Measurements from ENCODE around the gene ERBIN. TPM values are rescaled to one million over a fixed set of nuclear protein-coding genes. Genes with fewer than 3 reads are reported as not detected.

ERBIN gene
- polyA plus RNA-seq, 3 donors, result 25.2 to 43.3 (median 28.6) TPM

DNA sequence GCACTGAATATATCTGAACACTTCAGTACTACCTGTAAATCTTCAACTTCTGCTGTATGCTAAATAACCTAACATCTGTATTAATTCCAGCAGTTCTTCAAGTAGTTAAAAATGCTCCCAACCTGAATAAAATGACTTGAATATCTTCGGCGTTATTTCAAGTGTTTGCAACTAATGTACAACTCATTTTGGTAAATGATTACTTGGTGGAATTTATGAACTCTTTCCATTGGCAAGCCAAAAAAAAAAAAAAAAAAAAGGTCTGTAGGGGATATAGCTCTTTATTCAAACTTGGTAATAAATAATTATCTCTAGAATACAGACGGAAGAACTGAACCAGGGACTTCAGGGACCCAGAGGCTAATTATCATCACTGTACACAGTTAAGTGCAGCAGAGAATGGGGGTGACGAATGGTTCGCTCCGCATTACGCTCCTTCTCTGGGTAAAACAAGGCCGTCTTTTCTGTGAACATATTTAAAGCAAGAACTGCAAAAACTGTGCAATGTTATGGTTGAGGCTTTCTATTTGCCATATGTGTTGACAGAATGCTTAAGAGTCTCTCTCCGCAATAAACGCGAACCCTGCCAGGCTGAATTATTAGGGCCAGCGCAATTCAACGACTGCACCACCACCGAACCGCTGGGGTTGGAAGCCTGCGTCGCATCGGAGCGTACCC lies 1.9 kb upstream of the ERBIN start:
- H3K4me1 ChIP-seq (ENCODE audit: control insufficient read depth in 1 of 2, insufficient read depth in 2 of 2, low read length in 2 of 2), result peaks cover 18 to 34% of the 10 kb centered on the region in 2 donors
- TF ChIP-seq, protein P1, sequence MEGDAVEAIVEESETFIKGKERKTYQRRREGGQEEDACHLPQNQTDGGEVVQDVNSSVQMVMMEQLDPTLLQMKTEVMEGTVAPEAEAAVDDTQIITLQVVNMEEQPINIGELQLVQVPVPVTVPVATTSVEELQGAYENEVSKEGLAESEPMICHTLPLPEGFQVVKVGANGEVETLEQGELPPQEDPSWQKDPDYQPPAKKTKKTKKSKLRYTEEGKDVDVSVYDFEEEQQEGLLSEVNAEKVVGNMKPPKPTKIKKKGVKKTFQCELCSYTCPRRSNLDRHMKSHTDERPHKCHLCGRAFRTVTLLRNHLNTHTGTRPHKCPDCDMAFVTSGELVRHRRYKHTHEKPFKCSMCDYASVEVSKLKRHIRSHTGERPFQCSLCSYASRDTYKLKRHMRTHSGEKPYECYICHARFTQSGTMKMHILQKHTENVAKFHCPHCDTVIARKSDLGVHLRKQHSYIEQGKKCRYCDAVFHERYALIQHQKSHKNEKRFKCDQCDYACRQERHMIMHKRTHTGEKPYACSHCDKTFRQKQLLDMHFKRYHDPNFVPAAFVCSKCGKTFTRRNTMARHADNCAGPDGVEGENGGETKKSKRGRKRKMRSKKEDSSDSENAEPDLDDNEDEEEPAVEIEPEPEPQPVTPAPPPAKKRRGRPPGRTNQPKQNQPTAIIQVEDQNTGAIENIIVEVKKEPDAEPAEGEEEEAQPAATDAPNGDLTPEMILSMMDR (IDR thresholded peaks at IDR 0.05), result no peak

DNA sequence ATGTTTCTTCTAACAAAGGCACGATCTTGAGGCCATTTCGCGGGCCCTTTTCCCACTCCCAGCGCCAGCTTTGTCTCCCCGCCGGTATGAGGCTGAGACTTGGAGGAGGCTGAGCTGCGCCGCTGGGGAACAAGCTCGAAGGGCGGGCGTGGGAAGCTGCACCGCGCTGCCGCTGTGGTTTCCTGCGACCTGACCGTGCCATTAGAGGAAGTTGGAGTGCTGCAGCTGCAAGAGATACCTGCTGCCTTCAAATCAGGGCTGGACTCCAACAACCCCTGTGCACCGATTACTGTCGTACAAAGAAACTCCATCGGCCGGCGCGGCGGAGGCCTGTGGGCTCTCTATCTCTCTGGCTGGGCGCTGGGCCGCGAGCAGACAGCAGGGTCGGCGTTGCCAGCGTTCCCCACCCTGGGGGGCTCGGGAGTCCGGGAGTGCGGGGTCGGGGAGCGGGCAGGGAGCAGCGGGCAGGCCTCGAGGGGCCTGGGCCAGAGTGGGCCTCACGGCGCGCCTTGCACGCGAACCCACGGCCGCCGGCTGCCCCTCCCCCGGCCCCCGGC lies 1.3 kb upstream of the ERBIN start:
- Histone ChIP-seq H3K4me3 (replicated peaks in 1 of 3; ENCODE audit: low read depth in 2 of 3, low read length in 3 of 3) (peak overlapping the region; percentile 63 to 92 (median 71)), H3K36me3 (replicated peaks in 1 of 2; ENCODE audit: control insufficient read depth in 1 of 2, insufficient read depth in 2 of 2, low read length in 2 of 2) (peaks cover 0 to 4% of the 10 kb centered on the region in 2 donors), H3K27me3 (ENCODE audit: control insufficient read depth in 2 of 2, insufficient read depth in 2 of 2, low read length in 2 of 2) (peaks cover 3 to 8% of the 10 kb centered on the region in 2 donors), H3K27ac (ENCODE audit: low read depth in 1 of 2, low read length in 2 of 2) (peak overlapping the region; percentile 79 to 89), H3K9me3 (replicated peaks in 1 of 2; ENCODE audit: control insufficient read depth in 1 of 2, insufficient read depth in 1 of 2, low read length in 2 of 2) (no peaks in the 10 kb centered on the region), H2AFZ (ENCODE audit: insufficient read depth, low read depth, low read length, poor library complexity, severe bottlenecking) (peak overlapping the region; percentile 85), H3K4me2 (replicated peaks; ENCODE audit: extremely low read depth, low read length, poor library complexity, severe bottlenecking) (peak overlapping the region; percentile 89), H3K9ac (ENCODE audit: insufficient read depth, low read length, poor library complexity, severe bottlenecking) (peak overlapping the region; percentile 96), H3K4me1 (ENCODE audit: control insufficient read depth in 1 of 2, insufficient read depth in 2 of 2, low read length in 2 of 2) (peaks cover 19 to 39% of the 10 kb centered on the region in 2 donors), H3K79me2 (ENCODE audit: insufficient read depth, low read length) (peaks cover 37% of the 10 kb centered on the region), H4K20me1 (ENCODE audit: insufficient read depth, low read length) (peaks cover 30% of the 10 kb centered on the region)
- H3K27ac Mint-ChIP-seq, result peak overlapping the region; percentile 74 to 93 (median 90)
- no peaks in the 10 kb centered on the region for H3K9me3 Mint-ChIP-seq
- H3K4me3 Mint-ChIP-seq, result peak overlapping the region; percentile 83 to 86
- peaks cover 8% of the 10 kb centered on the region in 2 donors for H3K36me3 Mint-ChIP-seq
- peak; percentile 85 to 87 (median 86) for DNase-seq
- H3K27me3 Mint-ChIP-seq (ENCODE audit: low read depth in 3 of 3), result peaks cover 4 to 11% (median 4%) of the 10 kb centered on the region in 3 donors
- under 1% methylated on average over 43 of the region's 46 CpGs for WGBS (ENCODE audit: insufficient coverage)
- TF ChIP-seq, protein P1 (IDR thresholded peaks at IDR 0.05), result no peak
- intact Hi-C loops (cut with micrococcal nuclease), result loop anchor here (5.0 to 10.0 kb wide), 3 partner anchors 100 to 220 kb away; partner anchors contain the start of genes NLN (in 2 of the 2), SGTB (in 2 of the 2) and SREK1 (in 1 of the 2)
- peaks cover 39% of the 10 kb centered on the region for H3K4me1 Mint-ChIP-seq

More for the DNA sequence above, 1.9 kb upstream of the ERBIN start:
- H4K20me1 ChIP-seq (ENCODE audit: insufficient read depth, low read length), result peaks cover 24% of the 10 kb centered on the region
- H3K36me3 Mint-ChIP-seq, result peaks cover 2% of the 10 kb centered on the region in 2 donors
- H3K9me3 Mint-ChIP-seq, result no peaks in the 10 kb centered on the region
- peak overlapping the region; percentile 89 for H3K4me2 ChIP-seq (replicated peaks; ENCODE audit: extremely low read depth, low read length, poor library complexity, severe bottlenecking)
- peak overlapping the region; percentile 74 to 93 (median 90) for H3K27ac Mint-ChIP-seq
- no peak for DNase-seq
- peaks cover 31% of the 10 kb centered on the region for H3K79me2 ChIP-seq (ENCODE audit: insufficient read depth, low read length)
- H3K4me1 Mint-ChIP-seq, result peaks cover 33% of the 10 kb centered on the region
- H2AFZ ChIP-seq (ENCODE audit: insufficient read depth, low read depth, low read length, poor library complexity, severe bottlenecking), result peak overlapping the region; percentile 85
- intact Hi-C loops (cut with micrococcal nuclease), result loop anchor here (5.0 to 10.0 kb wide), 3 partner anchors 100 to 220 kb away; partner anchors contain the start of genes NLN (in 2 of the 2), SGTB (in 2 of the 2) and SREK1 (in 1 of the 2)
- peak overlapping the region; percentile 83 to 86 for H3K4me3 Mint-ChIP-seq
- H3K4me3 ChIP-seq (replicated peaks in 1 of 3; ENCODE audit: low read depth in 2 of 3, low read length in 3 of 3), result peak overlapping the region; percentile 63 to 92 (median 71)
- H3K27me3 ChIP-seq (ENCODE audit: control insufficient read depth in 2 of 2, insufficient read depth in 2 of 2, low read length in 2 of 2), result peaks cover 3 to 8% of the 10 kb centered on the region in 2 donors
- peak overlapping the region; percentile 79 to 89 for H3K27ac ChIP-seq (ENCODE audit: low read depth in 1 of 2, low read length in 2 of 2)
- peaks cover 4 to 11% (median 4%) of the 10 kb centered on the region in 3 donors for H3K27me3 Mint-ChIP-seq (ENCODE audit: low read depth in 3 of 3)
- H3K36me3 ChIP-seq (replicated peaks in 1 of 2; ENCODE audit: control insufficient read depth in 1 of 2, insufficient read depth in 2 of 2, low read length in 2 of 2), result no peaks in the 10 kb centered on the region
- peak overlapping the region; percentile 96 for H3K9ac ChIP-seq (ENCODE audit: insufficient read depth, low read length, poor library complexity, severe bottlenecking)
- no peaks in the 10 kb centered on the region for H3K9me3 ChIP-seq (replicated peaks in 1 of 2; ENCODE audit: control insufficient read depth in 1 of 2, insufficient read depth in 1 of 2, low read length in 2 of 2)
- WGBS (ENCODE audit: insufficient coverage), result 5% methylated on average over 12 of the region's 19 CpGs
